Stomach smooth muscle (tissue), 2 donors: Measurements from ENCODE around the gene PNN.
"Not testable (repeated sequence)": the region's sequence is repeated elsewhere in the genome, so short reads cannot be mapped to it uniquely, and the experiment has no call there.

Experiments
- H3K27ac ChIP-seq: one replicate; pipeline ENCODE4 v1.7.0; 2013; ENCODE audit warnings: mild to moderate bottlenecking, low read length, inconsistent platforms
- H3K27me3 ChIP-seq, 2 donors: one replicate each; pipeline ENCODE4 v1.7.0; 2013; ENCODE audit warnings: low read length in 2 of 2; ENCODE audit not compliant: insufficient read depth in 2 of 2, control insufficient read depth in 1 of 2
- H3K36me3 ChIP-seq, 2 donors: one replicate each; pipeline ENCODE4 v1.7.0; 2013; ENCODE audit warnings: low read length in 2 of 2; ENCODE audit not compliant: control insufficient read depth in 2 of 2, insufficient read depth in 2 of 2
- H3K4me1 ChIP-seq: one replicate; pipeline ENCODE4 v1.7.0; 2013; ENCODE audit warnings: low read length; ENCODE audit not compliant: control insufficient read depth, insufficient read depth
- H3K4me3 ChIP-seq, 2 donors: one replicate each; pipeline ENCODE4 v1.7.0; 2013; ENCODE audit warnings: low read length in 2 of 2
- H3K9ac ChIP-seq, 2 donors: one replicate each; pipeline ENCODE4 v1.7.0; 2013; ENCODE audit warnings: low read length in 2 of 2, mild to moderate bottlenecking in 1 of 2
- H3K9me3 ChIP-seq, 2 donors: one replicate each; pipeline ENCODE4 v1.7.0; 2013; ENCODE audit warnings: low read length in 2 of 2; ENCODE audit not compliant: control insufficient read depth in 2 of 2
- donor health status: healthy.
- donor health status: Pancreatic carcinoma.

Gene PNN

DNA sequence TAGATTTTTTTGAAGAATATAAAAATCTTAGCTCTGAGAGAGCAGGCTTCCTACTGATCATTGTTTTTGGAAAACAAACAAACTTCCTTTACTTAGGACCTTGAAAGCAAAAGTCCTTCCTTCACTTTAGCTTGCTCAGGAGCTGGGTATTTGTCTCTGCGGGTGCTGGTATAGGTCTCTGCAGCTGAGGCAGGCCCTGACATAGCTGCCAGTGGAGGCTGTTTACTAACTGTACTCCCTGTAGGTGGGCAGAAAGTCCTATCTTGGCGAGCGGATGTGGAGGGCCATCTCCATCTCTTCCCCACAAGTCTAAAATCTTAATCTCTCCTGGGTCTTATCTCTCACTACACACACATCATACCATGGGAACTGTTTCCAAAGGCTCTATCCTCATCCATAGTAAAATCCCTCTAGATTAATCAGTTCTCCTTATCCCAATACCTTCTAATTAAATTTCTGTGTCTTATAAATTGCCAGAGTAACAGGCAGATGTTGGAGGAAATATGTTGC lies 54.6 kb downstream of the PNN start:
- no peaks in the 10 kb centered on the region for H3K4me1 ChIP-seq
- no peak overlapping the region for H3K9ac ChIP-seq
- H3K4me3 ChIP-seq = no peak overlapping the region
- H3K9me3 ChIP-seq = no peaks in the 10 kb centered on the region
- H3K27me3 ChIP-seq = no peaks in the 10 kb centered on the region
- no peaks in the 10 kb centered on the region for H3K36me3 ChIP-seq
- no peak overlapping the region for H3K27ac ChIP-seq

DNA sequence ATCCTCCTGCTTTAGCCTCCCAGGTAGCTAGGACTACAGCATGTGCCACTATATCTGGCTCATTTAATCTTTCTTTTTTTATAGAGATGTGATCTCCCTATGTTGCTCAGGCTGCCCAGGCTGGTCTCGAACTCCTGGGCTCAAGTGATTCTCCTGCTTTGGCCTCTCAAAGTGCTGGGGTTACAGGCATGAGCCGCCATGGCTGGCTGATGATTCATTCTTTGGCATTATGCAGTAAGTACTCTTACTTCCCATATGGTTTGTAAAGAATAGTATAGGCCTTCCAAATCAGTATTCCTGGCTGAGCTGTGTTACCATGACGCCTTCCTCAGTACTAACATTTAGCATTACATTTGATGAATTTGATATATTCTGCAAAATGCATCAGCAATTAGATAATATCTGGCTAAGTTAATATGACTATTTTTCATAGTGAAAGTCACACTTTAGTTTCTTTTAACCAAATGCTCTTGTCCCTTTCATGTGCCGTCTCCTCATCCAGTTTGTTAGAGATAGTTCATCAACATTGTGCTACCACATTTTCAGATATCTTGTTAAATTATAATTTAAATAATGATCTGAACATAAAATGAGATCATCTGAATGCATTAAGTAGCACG lies 55.5 kb downstream of the PNN start:
- no peaks in the 10 kb centered on the region for H3K4me1 ChIP-seq
- H3K9ac ChIP-seq = no peak overlapping the region
- no peaks in the 10 kb centered on the region for H3K36me3 ChIP-seq
- H3K4me3 ChIP-seq = no peak overlapping the region
- H3K27ac ChIP-seq = no peak overlapping the region
- H3K27me3 ChIP-seq = no peaks in the 10 kb centered on the region
- H3K9me3 ChIP-seq = no peaks in the 10 kb centered on the region

GRCh38 chr14:39231751-39232553 lies 56.9 kb downstream of the PNN start:
- not testable (repeated sequence) for H3K4me3 ChIP-seq, H3K27ac ChIP-seq, H3K36me3 ChIP-seq, H3K9me3 ChIP-seq, H3K27me3 ChIP-seq, H3K9ac ChIP-seq, H3K4me1 ChIP-seq
